GM18909 (cell line): ENCODE results near the gene ELFN1.

Experiments
- ATAC-seq: cut with Tn5 transposase; IDR thresholded peaks from one replicate; pipeline ENCODE4 v1.9.1; 2021; ENCODE audit warnings: mild to moderate bottlenecking; ENCODE audit not compliant: unreplicated experiment, poor library complexity

Gene ELFN1

GRCh38 chr7:1769286-1770200 lies 99.5 kb downstream of the ELFN1 start:
- no peak for ATAC-seq

- no peak for ATAC-seq
Measured at GRCh38 chr7:1770331-1770730, 100.3 kb downstream of the ELFN1 start.

- no peak for ATAC-seq
Measured at GRCh38 chr7:1775389-1775788, 105.3 kb downstream of the ELFN1 start.

GRCh38 chr7:1777122-1777521 lies 107.0 kb downstream of the ELFN1 start:
- no peak for ATAC-seq

- ATAC-seq, result no peak
Measured at GRCh38 chr7:1779445-1779844, 109.4 kb downstream of the ELFN1 start.

GRCh38 chr7:1781369-1781768 lies 111.3 kb downstream of the ELFN1 start:
- no peak for ATAC-seq

- no peak for ATAC-seq
Measured at GRCh38 chr7:1785839-1786238, 115.8 kb downstream of the ELFN1 start.

- no peak for ATAC-seq
Measured at GRCh38 chr7:1787241-1787640, 117.2 kb downstream of the ELFN1 start.

GRCh38 chr7:1787681-1788235 lies 117.7 kb downstream of the ELFN1 start:
- no peak for ATAC-seq

GRCh38 chr7:1794888-1795542 lies 124.9 kb downstream of the ELFN1 start:
- no peak for ATAC-seq
